A673 (cell line): ENCODE data around the gene MATK.

Experiments
- EZH2 ChIP-seq: fragments of 200-600 bp; sonication (generic); IDR thresholded peaks from 2 replicates; pipeline ENCODE4 v1.6.1; 2017; ENCODE audit warnings: borderline replicate concordance, low read depth, mild to moderate bottlenecking, mixed read lengths, antibody characterized with exemption, low read length; ENCODE audit not compliant: poor library complexity, severe bottlenecking
- TF ChIP-seq, protein P1 (sequence below): fragments of 300-800, 200-600 bp; sonication (generic); conservative IDR thresholded peaks from 2 replicates; pipeline ENCODE4 v1.5.1; 2017; ENCODE audit warnings: low read depth, mild to moderate bottlenecking, antibody characterized with exemption, low read length, moderate library complexity, mixed read lengths

GRCh38 chr19:3768748-3769099 is 17.5 kb downstream of the MATK start:
- TF ChIP-seq, protein P1, sequence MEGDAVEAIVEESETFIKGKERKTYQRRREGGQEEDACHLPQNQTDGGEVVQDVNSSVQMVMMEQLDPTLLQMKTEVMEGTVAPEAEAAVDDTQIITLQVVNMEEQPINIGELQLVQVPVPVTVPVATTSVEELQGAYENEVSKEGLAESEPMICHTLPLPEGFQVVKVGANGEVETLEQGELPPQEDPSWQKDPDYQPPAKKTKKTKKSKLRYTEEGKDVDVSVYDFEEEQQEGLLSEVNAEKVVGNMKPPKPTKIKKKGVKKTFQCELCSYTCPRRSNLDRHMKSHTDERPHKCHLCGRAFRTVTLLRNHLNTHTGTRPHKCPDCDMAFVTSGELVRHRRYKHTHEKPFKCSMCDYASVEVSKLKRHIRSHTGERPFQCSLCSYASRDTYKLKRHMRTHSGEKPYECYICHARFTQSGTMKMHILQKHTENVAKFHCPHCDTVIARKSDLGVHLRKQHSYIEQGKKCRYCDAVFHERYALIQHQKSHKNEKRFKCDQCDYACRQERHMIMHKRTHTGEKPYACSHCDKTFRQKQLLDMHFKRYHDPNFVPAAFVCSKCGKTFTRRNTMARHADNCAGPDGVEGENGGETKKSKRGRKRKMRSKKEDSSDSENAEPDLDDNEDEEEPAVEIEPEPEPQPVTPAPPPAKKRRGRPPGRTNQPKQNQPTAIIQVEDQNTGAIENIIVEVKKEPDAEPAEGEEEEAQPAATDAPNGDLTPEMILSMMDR, result no peak
- TF ChIP-seq EZH2, result no peak
